GM21526 (cell line): Measurements from ENCODE around the gene CFAP97.
"Not testable (repeated sequence)": the region's sequence is repeated elsewhere in the genome, so short reads cannot be mapped to it uniquely, and the experiment has no call there.

ENCODE experiments used
- ATAC-seq: cut with Tn5 transposase; IDR thresholded peaks from one replicate; pipeline ENCODE4 v1.9.1; 2021; ENCODE audit warnings: moderate library complexity; ENCODE audit not compliant: unreplicated experiment, low FRiP score

CFAP97 gene

DNA sequence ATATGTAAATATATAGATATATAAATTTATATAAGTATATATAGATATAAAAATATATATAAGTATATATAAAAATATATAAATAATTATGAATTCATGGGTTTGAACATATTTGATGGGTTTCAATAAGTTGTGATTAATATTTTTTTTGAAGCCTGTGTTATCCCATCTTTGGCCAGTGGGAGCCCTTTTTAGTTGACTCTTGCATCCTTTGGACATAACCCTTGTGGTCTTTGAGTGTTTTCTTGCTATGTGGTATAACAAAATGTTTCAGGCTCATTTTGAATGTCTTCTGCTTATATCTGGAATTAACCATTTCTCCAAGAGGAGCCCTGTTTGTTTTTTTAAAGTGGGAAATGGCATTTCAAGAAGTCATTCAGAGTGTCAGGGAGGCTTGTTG, 20.8 kb upstream of the CFAP97 start:
- no peak for ATAC-seq

DNA sequence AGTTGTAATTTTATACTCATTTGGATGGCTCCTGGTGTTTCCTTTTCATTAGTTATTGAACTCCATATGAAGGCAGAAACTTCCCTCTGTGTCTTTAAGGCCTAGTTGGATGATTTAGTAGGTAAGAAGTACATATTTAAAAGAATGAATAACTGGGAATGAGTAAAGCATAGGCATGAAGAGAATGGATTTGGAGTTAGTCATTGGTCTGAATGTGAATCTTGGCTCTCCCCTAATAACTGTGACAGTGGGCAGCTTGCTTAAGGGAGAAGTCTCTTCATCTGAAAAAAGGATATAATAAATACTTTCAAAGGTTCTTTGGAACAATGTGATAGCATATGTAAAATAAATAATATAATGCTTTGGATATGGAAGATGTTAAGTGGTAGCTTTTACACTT, 18.8 kb upstream of the CFAP97 start:
- ATAC-seq = no peak

DNA sequence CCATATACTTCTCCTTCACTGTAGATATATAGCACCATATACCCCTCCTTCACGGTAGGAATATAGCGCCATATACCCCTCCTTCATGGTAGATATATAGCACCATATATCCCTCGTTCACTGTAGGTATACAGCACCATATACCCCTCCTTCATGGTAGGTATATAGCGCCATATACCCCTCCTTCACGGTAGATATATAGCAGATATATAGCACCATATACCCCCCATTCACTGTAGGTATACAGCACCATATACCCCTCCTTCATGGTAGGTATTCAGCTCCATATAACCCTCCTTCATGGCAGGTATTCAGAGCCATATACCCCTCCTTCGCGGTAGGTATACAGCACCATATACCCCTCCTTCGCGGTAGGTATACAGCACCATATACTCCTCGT, 18.1 kb upstream of the CFAP97 start:
- ATAC-seq = no peak

GRCh38 chr4:185221491-185221890, 17.7 kb upstream of the CFAP97 start:
- no peak for ATAC-seq

GRCh38 chr4:185219551-185220344, 15.9 kb upstream of the CFAP97 start:
- ATAC-seq = peak; percentile 67

- ATAC-seq = no peak
Observed at GRCh38 chr4:185218312-185218711, 14.5 kb upstream of the CFAP97 start.

- ATAC-seq = no peak
Observed at GRCh38 chr4:185217408-185217975, 13.7 kb upstream of the CFAP97 start.

GRCh38 chr4:185215261-185215660, 11.5 kb upstream of the CFAP97 start:
- no peak for ATAC-seq

GRCh38 chr4:185213877-185214276, 10.1 kb upstream of the CFAP97 start:
- ATAC-seq = peak; percentile 29

DNA sequence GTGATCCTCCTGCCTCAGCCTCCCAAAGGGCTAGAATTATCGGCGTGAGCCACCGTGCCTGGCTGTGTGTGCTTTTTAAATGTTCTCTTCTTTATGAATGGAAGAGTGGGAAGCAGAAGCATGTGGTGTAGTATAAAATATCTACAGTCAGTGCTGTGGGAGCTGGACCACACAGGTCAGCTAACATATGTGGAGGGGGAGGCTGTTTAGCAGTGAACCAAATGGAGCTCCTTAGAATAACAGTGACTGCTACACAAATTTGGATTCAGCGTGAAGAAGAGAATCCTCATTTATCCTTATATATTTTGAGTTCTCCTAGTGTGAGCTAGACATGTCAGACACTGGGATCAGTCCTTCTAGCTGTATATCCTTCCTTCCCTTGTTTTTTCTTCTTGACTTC, 8.8 kb upstream of the CFAP97 start:
- no peak for ATAC-seq

GRCh38 chr4:185211641-185212040, 7.8 kb upstream of the CFAP97 start:
- ATAC-seq = no peak

GRCh38 chr4:185211035-185211434, 7.2 kb upstream of the CFAP97 start:
- no peak for ATAC-seq

GRCh38 chr4:185210102-185210981, 6.5 kb upstream of the CFAP97 start:
- ATAC-seq = peak; percentile 5

DNA sequence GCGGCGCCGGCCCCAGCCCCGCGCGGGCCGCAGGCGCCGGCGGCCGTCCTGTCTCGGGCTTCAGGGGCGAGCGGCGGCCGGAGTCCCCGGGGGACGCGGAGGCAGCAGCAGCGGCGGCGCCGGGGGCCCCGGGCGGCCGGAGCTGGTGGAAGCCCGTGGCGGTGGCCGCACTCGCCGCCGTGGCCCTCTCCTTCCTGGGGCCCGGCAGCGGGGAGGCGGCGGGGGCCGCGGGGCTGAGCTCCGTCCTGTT, 6.0 kb upstream of the CFAP97 start:
- peak; percentile 12 for ATAC-seq

DNA sequence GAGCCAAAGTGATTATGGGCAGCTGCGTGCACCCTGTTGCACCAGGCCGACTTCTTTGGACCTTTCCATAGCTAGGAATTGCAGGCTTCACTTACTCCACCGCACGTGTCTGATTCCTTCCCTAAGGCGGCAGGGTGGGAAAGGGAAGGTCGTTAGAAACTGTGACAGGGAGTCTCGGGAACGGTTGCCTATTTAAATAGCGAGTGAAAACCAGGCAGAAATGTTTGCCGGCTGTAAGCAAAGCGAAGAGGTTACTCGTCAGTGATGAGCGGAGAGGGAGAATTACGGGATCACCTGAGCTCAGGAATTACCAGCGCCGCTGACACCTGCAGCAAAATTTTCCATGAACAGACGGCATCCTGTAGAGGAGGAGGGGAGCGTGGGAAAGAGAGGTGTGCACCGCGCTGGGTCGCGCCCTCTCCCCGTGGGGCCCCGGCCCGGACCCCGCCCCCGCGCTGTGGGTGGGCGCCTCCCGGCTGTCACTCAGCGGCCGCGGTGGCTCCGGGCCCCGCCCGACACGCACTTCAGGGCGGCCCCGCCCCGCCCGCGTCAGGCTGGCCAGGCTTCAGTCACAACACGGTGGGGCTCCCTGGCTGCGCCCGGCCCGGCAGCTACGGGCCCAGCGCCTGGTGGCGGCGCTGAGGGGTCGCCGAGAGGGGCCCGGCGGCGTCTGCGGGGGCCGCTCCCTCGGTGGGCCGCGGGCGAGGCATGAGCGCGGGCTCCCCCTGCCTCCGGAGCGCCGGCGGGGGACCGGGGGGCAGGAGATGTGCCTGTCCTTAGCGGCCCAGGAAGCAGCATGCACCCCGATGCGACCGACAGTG, 5.4 kb upstream of the CFAP97 start, which contains the start of gene SNX25:
Gene SNX25 (plus strand): TSS at position 568 of the 821 bp plus-strand sequence. CDS start 229 bp downstream, at position 797.
- peak; percentile 68 for ATAC-seq

DNA sequence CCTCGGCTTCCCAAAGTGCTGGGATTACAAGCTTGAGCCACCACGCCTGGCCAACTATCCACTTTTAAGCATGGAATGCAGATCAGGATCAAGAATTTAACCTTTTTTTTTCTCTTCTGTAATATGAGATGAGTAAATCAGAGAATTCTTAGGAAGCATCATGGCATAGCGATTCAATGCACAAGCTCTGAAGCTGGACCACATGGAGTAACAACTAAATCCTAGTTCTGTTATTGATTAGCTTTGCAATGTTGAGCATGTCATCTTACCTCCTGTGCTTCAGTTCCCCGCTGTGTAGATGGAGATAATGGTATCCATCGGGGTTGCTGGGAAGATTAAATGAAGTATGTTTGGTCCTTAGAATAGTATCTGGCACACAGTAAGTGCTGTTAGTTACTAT, 3.7 kb upstream of the CFAP97 start:
- no peak for ATAC-seq

DNA sequence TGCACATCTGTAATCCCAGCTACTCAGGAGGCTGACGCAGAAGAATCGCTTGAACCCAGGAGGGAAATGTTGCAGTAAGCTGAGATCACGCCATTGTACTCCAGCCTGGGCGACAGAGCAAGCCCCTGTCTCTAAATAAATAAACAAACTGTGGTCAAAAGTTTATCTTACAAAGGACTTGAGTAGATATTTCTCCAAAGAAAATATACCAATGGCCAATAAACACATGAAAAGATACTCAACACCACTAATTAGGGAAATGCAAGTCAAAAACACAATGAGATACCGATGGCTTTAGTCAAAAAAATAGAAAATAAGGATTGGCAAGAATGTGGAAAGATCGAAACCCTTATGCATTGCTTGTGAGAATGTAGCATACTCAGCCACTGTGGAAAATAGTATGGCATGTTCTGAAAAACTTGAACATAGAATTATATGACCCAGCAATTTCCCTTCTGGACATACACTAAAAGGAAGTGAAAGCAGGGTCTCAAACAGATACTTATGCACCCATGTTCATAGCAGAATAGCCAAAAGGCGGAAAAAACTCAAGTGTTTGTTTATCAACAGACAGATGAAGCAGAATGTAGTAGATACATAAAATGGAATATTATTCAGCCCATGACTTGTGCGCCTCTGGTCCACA, 2.0 kb upstream of the CFAP97 start:
- no peak for ATAC-seq

DNA sequence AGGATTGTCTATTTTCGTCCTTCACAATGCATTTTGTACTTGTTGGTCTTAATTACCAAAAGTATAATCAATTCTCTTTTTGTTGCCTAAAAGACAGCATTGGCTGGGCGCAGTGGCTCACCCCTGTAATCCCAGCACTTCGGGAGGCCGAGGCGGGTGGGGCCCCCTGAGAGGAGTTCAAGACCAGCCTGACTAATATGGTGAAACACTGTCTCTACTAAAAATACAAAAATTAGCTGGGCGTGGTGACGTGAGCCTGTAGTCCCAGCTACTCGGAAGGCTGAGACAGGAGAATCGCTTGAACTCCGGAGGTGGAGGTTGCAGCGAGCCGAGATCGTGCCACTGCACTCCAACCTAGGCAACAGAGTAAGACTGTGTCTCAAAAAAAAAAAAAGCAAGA, 1.3 kb upstream of the CFAP97 start:
- ATAC-seq = not testable (repeated sequence)

DNA sequence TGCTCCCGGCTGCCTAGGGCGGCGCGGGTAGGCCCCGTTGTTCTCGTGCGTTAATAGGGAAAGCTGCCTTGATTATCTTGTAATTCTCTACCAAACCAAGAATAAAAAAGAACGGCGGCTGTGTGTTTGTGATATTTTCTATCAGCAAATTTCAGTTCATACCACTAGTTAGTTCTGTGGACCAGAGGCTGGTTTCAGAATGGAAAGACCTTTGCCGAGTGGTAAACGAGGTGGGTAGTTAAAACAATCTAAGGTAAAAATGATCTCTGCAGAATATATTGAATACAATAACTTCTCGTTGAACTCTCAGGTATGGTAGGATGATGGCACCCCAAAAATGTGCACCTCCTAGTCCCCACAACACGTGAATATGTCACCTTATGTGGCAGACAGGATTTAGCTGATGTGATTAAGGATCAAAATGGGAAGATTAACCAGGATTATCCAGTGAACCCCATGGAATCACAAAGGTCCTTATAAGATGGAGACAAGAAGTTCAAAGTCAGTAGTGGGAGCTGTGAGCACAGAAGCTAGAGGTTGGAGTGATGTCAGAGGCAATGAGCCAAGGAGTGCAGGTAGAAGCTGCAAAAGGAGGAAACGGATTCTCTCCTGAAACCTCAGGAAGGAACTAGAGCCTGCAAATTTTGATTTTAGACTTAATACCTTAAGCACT, 574 bp upstream of the CFAP97 start:
- no peak for ATAC-seq
